ENCODE results near the gene HRNR.
"Not testable (repeated sequence)": the region's sequence is repeated elsewhere in the genome, so short reads cannot be mapped to it uniquely, and the experiment has no call there.

HRNR gene

DNA sequence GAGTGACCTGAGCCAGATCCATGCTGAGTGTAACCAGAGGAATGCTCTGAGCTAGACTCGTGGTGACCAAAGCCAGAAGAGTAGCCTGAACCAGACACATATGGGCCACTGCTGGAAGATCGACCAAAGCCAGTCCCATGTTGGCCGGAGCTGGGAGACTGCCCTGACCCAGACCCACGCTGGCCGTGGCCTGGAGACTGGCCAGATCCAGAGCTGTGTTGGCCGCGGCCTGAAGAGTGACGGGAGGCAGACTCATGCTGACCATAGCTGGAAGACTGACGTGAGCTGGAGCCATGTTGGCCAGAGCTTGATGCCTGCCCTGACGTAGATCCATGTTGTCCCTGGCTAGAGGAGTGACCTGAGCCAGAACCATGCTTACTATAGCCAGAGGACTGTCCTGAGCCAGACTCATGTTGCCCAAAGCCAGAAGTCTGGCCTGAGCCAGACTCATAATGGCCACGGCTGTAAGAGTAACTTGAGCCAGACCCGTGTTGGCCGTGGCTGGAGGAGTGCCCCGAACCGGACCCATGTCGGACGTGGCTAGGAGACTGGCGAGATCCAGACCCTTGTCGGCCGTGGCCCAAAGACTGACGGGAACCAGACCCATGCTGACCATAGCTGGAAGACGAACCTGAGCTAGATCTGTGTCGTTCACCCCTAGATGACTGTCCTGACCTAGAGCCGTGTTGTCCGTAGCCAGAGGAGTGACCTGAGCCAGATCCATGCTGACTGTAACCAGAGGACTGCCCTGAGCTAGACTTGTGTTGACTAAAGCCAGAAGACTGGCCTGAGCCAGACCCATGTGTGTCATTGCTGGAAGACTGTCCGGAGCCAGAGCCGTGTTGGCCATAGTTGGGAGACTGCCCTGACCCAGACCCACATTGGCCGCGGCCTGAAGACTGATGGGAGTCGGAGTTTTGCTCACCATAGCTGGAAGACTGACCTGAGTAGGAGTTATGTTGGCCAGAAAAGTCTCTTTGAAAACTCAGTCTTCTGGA lies 3.5 kb downstream of the HRNR start:
- H3K27ac ChIP-seq (ENCODE audit: low read length), result no peak overlapping the region
- peaks cover 12% of the 10 kb centered on the region for H3K9me3 ChIP-seq (ENCODE audit: insufficient read depth, low read length, severe bottlenecking)
- H3K79me2 ChIP-seq (ENCODE audit: insufficient read depth, low read length), result no peaks in the 10 kb centered on the region
- peaks cover 3% of the 10 kb centered on the region for H3K27me3 ChIP-seq (ENCODE audit: insufficient read depth, low read length, poor library complexity)
- no peaks in the 10 kb centered on the region for H3K36me3 ChIP-seq (ENCODE audit: insufficient read depth, low read length)
- H3K4me3 ChIP-seq (ENCODE audit: low read depth in 1 of 2, low read length in 2 of 2), result no peak overlapping the region
- no peak overlapping the region for H2AFZ ChIP-seq (ENCODE audit: low read depth, low read length)
- DNase-seq, result no peak
- H3K4me2 ChIP-seq (ENCODE audit: insufficient read depth, low read length), result no peak overlapping the region
- H3K9ac ChIP-seq (ENCODE audit: low read depth, low read length), result no peak overlapping the region
- no peak for TF ChIP-seq EZH2 (IDR thresholded peaks at IDR 0.05; ENCODE audit: borderline replicate concordance, low read depth, low read length, severe bottlenecking)
- TF ChIP-seq, protein P1, sequence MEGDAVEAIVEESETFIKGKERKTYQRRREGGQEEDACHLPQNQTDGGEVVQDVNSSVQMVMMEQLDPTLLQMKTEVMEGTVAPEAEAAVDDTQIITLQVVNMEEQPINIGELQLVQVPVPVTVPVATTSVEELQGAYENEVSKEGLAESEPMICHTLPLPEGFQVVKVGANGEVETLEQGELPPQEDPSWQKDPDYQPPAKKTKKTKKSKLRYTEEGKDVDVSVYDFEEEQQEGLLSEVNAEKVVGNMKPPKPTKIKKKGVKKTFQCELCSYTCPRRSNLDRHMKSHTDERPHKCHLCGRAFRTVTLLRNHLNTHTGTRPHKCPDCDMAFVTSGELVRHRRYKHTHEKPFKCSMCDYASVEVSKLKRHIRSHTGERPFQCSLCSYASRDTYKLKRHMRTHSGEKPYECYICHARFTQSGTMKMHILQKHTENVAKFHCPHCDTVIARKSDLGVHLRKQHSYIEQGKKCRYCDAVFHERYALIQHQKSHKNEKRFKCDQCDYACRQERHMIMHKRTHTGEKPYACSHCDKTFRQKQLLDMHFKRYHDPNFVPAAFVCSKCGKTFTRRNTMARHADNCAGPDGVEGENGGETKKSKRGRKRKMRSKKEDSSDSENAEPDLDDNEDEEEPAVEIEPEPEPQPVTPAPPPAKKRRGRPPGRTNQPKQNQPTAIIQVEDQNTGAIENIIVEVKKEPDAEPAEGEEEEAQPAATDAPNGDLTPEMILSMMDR (IDR thresholded peaks at IDR 0.05; ENCODE audit: borderline replicate concordance, extremely low read depth, low read length, poor library complexity, severe bottlenecking), result no peak
- ATAC-seq (ENCODE audit: insufficient read depth, low read depth), result no peak
- no peaks in the 10 kb centered on the region for H4K20me1 ChIP-seq (ENCODE audit: insufficient read depth, low read length)
- H3K4me1 ChIP-seq (ENCODE audit: insufficient read depth, low read length), result no peaks in the 10 kb centered on the region

DNA sequence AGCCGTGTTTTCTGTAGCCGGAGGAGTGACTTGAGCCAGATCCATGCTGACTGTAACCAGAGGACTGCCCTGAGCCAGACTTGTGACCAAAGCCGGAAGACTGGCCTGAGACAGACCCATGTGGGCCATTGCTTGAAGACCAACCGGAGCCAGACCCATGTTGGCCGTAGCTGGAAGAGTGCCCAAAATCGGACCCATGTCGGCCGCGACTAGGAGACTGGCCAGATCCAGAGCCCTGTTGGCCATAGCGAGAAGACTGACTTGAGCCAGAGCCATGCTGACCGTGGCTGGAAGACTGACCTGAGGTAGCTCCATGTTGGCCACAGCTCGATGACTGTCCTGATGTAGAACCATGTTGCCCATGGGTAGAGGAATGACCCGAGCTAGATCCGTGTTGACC lies 4.6 kb downstream of the HRNR start:
- H2AFZ ChIP-seq (ENCODE audit: low read depth, low read length); H3K4me2 ChIP-seq (ENCODE audit: insufficient read depth, low read length); H3K9ac ChIP-seq (ENCODE audit: low read depth, low read length); DNase-seq; H3K27ac ChIP-seq (ENCODE audit: low read length); H3K79me2 ChIP-seq (ENCODE audit: insufficient read depth, low read length); H3K27me3 ChIP-seq (ENCODE audit: insufficient read depth, low read length, poor library complexity); ATAC-seq (ENCODE audit: insufficient read depth, low read depth); H3K36me3 ChIP-seq (ENCODE audit: insufficient read depth, low read length); H3K4me3 ChIP-seq (ENCODE audit: low read depth in 1 of 2, low read length in 2 of 2); H4K20me1 ChIP-seq (ENCODE audit: insufficient read depth, low read length); H3K4me1 ChIP-seq (ENCODE audit: insufficient read depth, low read length): not testable (repeated sequence)
- H3K9me3 ChIP-seq (ENCODE audit: insufficient read depth, low read length, severe bottlenecking), result peaks cover 12% of the 10 kb centered on the region

DNA sequence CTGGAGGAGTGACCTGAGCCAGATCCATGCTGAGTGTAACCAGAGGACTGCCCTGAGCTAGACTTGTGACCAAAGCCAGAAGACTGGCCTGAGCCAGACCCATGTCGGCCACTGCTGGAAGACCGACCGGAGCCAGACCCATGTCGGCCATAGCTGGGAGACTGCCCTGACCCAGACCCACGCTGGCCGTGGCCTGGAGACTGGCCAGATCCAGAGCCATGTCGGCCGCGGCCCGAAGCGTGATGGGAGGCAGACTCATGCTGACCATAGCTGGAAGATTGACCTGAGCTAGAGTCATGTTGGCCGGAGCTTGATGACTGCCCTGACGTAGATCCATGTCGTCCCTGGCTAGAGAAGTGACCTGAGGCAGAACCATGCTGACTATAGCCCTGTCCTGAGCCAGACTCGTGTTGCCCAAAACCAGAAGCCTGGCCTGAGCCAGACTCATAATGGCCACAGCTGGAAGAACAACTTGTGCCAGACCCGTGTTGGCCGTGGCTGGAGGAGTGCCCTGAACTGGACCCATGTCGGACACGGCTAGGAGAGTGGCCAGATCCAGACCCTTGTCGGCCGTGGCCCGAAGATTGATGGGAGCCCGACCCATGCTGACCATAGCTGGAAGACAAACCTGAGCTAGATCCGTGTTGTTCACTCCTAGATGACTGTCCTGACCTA lies 5.1 kb downstream of the HRNR start:
- TF ChIP-seq, protein P1 (IDR thresholded peaks at IDR 0.05; ENCODE audit: borderline replicate concordance, extremely low read depth, low read length, poor library complexity, severe bottlenecking), result no peak
- no peak for TF ChIP-seq EZH2 (IDR thresholded peaks at IDR 0.05; ENCODE audit: borderline replicate concordance, low read depth, low read length, severe bottlenecking)
- ATAC-seq (ENCODE audit: insufficient read depth, low read depth) (no peak), DNase-seq (no peak)
- Histone ChIP-seq H4K20me1 (ENCODE audit: insufficient read depth, low read length) (no peaks in the 10 kb centered on the region), H3K27me3 (ENCODE audit: insufficient read depth, low read length, poor library complexity) (peaks cover 3% of the 10 kb centered on the region), H3K27ac (ENCODE audit: low read length) (no peak overlapping the region), H3K4me3 (ENCODE audit: low read depth in 1 of 2, low read length in 2 of 2) (no peak overlapping the region), H3K4me1 (ENCODE audit: insufficient read depth, low read length) (no peaks in the 10 kb centered on the region), H3K9ac (ENCODE audit: low read depth, low read length) (no peak overlapping the region), H3K79me2 (ENCODE audit: insufficient read depth, low read length) (no peaks in the 10 kb centered on the region), H3K9me3 (ENCODE audit: insufficient read depth, low read length, severe bottlenecking) (peaks cover 12% of the 10 kb centered on the region), H2AFZ (ENCODE audit: low read depth, low read length) (no peak overlapping the region), H3K36me3 (ENCODE audit: insufficient read depth, low read length) (no peaks in the 10 kb centered on the region), H3K4me2 (ENCODE audit: insufficient read depth, low read length) (no peak overlapping the region)

DNA sequence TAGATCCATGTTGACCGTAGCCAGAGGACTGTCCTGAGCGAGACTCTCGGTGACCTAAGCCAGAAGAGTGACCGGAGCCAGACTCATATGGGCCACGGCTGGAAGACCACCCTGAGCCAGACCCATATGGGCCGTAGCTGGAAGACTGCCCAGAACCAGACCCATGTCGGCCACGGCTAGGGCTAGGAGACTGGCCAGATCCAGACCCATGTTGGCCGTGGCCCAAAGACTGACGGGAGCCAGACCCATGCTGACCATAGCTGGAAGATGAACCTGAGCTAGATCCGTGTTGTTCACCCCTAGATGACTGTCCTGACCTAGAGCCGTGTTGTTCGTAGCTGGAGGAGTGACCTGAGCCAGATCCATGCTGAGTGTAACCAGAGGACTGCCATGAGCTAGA lies 8.4 kb downstream of the HRNR start:
- H3K4me1 ChIP-seq (ENCODE audit: insufficient read depth, low read length), result not testable (repeated sequence)

DNA sequence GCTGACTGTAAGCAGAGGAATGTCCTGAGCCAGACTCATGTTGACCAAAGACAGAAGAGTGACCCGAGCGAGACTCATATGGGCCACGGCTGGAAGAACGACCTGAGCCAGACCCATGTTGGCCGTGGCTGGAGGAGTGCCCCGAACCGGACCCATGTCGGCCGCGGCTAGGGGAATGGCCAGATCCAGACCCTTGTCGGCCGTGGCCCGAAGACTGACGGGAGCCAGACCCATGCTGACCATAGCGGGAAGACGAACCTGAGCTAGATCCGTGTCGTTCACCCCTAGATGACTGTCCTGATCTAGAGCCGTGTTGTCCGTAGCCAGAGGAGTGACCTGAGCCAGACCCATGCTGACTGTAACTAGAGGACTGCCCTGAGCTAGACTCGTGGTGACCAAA lies 9.1 kb downstream of the HRNR start:
- not testable (repeated sequence) for H3K4me2 ChIP-seq (ENCODE audit: insufficient read depth, low read length); H3K4me1 ChIP-seq (ENCODE audit: insufficient read depth, low read length); H3K9ac ChIP-seq (ENCODE audit: low read depth, low read length); DNase-seq; H2AFZ ChIP-seq (ENCODE audit: low read depth, low read length); H3K27me3 ChIP-seq (ENCODE audit: insufficient read depth, low read length, poor library complexity); ATAC-seq (ENCODE audit: insufficient read depth, low read depth); H4K20me1 ChIP-seq (ENCODE audit: insufficient read depth, low read length); H3K79me2 ChIP-seq (ENCODE audit: insufficient read depth, low read length); H3K27ac ChIP-seq (ENCODE audit: low read length); H3K4me3 ChIP-seq (ENCODE audit: low read depth in 1 of 2, low read length in 2 of 2); H3K36me3 ChIP-seq (ENCODE audit: insufficient read depth, low read length)
- peaks cover 12% of the 10 kb centered on the region for H3K9me3 ChIP-seq (ENCODE audit: insufficient read depth, low read length, severe bottlenecking)

More for the DNA sequence above, 8.4 kb downstream of the HRNR start:
- H3K36me3 ChIP-seq (ENCODE audit: insufficient read depth, low read length); H3K4me2 ChIP-seq (ENCODE audit: insufficient read depth, low read length); H3K79me2 ChIP-seq (ENCODE audit: insufficient read depth, low read length); H2AFZ ChIP-seq (ENCODE audit: low read depth, low read length); H3K27me3 ChIP-seq (ENCODE audit: insufficient read depth, low read length, poor library complexity); H3K27ac ChIP-seq (ENCODE audit: low read length); H4K20me1 ChIP-seq (ENCODE audit: insufficient read depth, low read length); H3K4me3 ChIP-seq (ENCODE audit: low read depth in 1 of 2, low read length in 2 of 2); ATAC-seq (ENCODE audit: insufficient read depth, low read depth); H3K9ac ChIP-seq (ENCODE audit: low read depth, low read length); DNase-seq: not testable (repeated sequence)
- peaks cover 12% of the 10 kb centered on the region for H3K9me3 ChIP-seq (ENCODE audit: insufficient read depth, low read length, severe bottlenecking)
